Esophagus muscularis mucosa (tissue), 4 donors: ENCODE results near the gene ISOC2.

ENCODE experiments used
- CTCF ChIP-seq, 3 experiments: fragments of 200-600 bp in 2 of 3; fragments of 450-650 bp in 1 of 3; sonication (generic) in 2 of 3; IDR thresholded peaks; one replicate each; pipeline ENCODE4 v1.5.1; 2017 to 2019; ENCODE audit warnings: antibody characterized with exemption in 3 of 3, mild to moderate bottlenecking in 2 of 3, moderate library complexity in 1 of 3
- EP300 ChIP-seq: sonication (generic); formaldehyde crosslinking; IDR thresholded peaks from one replicate; pipeline ENCODE4 v1.6.1; 2017; ENCODE audit warnings: antibody characterized with exemption
- POLR2A ChIP-seq: fragments of 450-650 bp; IDR thresholded peaks from one replicate; pipeline ENCODE4 v1.6.1; 2017; ENCODE audit warnings: antibody characterized with exemption, moderate library complexity, mild to moderate bottlenecking, low read depth

GRCh38 chr19:55410168-55410567 is 51.3 kb downstream of the ISOC2 start:
- no peak for TF ChIP-seq CTCF (IDR thresholded peaks at IDR 0.05)
- no peak for TF ChIP-seq EP300
- no peak for TF ChIP-seq POLR2A
